ENCODE measurements around the gene NGEF.

NGEF gene

DNA sequence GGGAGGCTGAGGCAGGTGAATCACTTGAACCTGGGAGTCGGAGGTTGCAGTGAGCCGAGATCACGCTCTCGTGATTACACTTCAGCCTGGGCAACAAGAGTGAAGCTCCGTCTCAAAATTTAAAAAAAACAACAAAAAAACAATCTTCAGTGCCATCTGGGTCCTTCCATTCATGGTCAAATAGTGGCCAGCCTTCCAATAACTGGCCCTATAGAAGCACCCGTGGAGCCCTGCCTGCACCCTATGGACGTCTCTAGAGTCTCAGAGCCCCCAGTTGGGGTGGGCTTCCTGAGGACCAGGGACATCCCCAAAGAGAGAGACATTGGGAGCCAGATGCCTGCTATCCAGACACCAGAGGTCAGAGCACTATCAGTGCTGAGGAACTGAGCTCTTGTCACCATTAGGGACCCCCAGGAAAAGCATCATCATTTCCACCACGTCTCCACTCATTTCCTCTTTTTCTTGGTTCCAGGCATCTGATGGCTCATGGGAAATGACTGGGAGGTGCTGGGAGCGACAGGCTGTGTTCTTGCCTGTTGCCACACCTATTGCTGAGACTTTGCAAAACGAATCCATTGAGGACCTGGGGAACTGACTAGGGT, 28.8 kb upstream of the NGEF start:
- no peak for DNase-seq

DNA sequence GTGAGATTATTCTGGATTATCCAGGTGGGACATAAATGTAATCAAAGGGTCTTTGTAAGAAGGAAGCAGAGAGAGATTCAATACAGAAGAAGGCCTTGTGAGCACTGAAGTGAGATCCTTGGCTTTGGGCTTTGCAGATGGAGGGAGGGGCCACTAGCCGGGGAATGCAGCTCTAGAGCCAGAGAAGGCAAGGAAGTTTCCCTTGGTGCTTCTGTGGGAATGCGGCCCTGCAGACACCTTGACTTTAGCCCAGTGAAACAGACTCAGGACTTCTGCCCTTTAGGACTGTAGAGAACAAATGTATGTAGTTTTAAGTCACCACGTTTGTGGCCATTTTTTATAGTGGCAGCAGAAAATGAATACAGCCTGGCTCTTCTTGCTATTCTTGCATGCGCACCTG, 27.5 kb upstream of the NGEF start:
- DNase-seq: no peak

DNA sequence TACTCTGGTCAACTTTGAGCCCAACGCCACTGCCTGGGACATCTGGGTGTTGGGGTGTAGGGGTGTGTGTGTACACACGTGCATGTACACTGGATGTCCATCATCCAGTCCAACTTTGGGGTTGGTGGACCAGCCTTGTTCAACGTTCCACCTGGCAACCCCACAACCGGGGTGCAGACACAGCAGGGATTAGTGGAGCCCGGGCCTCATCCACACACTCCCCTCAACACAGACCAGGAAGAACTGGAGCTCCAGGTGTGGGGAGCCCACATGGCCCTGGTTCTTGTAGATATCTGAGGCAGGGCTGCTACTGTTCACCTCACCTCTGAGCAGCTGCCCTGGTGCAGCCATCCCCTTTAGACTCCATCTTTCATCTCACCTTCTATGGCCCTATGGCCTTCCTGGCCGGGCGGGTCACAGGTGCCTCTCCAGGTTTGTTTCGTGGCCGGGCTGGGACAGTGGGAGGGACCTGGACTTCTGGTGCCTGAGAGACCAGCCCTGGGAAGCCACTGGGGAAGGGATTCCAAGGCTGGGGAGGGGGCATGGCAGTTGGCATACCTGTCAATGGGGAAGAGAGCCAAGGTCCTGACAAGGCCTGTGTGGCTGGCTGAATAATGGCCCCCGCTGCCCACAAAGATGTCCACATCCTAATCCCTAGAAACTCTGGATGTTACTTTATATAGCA, 26.9 kb upstream of the NGEF start:
- no peak for DNase-seq

DNA sequence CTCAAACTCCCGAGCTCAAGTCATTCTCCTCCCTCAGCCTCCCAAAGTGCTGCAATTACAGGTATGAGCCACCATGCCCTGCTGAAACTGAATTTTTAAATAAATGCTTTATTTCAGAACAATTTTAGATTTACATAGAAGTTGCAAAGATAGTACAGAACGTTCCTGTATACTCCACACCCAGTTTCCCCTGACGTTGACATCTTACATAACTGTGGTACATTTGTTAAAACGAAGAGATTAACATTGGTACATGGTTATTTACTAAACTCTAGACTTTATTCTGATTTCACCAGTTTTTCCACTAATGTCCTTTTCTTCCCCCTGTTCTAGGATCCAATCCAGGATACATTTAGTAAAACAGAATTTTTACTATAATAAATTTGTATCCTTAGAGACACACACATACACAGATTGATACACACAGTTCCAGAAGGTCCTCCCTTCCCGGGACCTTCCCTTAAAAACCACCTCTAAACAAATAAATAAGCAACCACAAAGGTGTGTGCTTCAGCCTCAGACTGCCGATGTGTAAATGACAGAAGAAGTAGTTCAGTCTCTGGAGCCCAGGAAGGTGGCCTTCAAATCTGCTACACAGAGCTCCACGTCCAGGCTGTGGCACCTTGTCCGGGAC, 26.3 kb upstream of the NGEF start:
- no peak for DNase-seq

DNA sequence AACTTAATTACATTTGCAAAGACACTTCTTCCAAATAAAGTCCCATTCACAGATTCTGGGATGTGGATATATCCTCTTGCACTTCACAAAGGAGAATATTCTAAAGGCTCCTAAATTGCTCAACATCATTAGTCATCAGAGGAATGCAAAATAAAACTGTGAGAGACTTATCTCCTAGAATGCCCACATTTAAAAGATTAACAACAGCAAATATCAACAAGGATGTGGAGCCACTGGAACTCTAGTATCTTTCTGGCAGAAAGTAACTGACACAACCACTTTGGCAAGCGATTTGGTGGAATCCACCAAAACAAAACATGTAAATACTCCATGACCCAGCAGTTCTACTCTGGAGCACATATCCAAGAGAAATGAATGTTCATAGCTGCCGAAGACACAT, 24.0 kb upstream of the NGEF start:
- no peak for DNase-seq

DNA sequence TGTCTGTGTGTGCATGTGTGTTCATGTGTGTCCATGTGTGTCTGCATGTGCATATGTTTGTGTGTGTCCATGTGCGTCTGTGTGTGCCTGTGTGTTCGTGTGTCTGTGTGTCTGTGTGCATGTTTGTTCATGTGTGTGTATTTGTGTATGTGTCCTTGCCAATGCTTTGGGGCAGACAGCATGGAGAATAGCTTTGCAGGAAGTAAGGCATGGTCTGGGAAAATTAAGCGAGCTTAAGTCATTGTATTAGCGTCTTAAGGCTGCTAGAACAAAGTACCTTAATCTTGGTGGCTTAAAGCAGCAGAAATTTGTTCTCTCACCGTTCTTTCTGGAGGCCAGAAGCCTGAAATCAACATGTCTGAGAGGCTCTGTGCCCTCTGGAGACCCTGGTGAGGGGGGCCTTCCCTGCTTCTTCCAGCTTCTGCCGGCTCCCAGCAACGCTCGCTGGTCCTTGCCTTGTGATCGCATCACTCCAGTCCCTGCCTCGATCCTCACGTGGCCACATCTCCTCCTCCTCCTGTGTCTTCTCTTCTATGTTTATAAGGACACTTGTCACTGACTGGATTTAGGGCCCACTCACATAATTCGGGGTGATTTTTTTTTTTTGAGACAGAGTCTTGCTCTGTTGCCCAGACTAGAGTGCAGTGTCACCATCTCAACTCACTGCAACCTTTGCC, 23.2 kb upstream of the NGEF start:
- no peak for DNase-seq

DNA sequence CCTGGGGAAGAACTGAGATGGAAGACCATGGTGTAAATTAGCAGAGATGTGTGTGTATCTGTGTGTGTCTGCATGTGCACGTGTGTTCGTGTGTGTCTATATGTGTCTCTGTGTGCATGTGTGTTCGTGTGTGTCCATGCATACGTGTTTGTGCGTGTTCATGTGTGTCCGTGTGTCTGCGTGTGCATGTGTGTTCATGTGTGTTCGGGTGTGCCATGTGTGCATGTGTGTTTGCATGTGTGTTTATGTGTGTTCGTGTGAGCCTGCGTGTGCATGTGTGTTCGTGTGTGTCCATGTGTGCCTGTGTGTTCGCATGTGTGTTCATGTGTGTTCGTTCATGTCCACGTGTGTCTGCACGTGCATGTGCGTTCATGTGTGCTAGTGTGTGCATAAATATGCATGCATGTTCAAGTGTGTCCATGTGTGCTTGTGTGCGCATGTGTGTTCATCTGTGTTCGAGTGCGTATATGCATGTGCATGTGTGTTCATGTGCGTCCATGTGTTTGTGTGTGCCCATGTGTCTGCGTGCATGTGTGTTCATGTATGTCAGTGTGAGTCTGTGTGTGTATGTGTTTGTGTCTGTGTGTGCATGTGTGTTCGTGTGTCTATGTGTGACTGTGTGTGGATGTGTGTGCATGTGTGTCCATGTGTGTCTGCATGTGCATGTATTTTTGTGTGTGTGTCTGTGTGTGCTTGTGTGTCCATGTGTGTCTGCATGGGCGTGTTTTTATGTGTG, 22.5 kb upstream of the NGEF start:
- no peak for DNase-seq

DNA sequence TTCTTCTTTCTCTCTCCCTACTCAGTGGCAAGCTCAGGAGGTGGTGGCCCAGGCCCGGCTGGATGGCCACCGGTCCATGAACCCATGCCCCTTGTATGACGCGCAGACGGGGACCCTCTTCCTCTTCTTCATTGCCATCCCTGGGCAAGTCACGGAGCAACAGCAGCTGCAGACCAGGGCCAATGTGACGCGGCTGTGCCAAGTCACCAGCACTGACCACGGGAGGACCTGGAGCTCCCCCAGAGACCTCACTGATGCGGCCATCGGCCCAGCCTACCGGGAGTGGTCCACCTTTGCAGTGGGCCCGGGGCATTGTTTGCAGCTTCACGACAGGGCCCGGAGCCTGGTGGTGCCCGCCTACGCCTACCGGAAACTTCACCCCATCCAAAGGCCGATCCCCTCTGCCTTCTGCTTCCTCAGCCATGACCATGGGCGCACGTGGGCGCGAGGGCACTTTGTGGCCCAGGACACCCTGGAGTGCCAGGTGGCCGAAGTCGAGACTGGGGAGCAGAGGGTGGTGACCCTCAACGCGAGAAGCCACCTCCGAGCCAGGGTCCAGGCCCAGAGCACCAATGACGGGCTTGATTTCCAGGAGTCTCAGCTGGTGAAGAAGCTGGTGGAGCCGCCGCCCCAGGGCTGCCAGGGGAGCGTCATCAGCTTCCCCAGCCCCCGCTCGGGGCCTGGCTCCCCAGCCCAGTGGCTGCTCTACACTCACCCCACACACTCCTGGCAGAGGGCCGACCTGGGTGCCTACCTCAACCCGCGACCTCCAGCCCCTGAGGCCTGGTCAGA, 21.2 kb upstream of the NGEF start:
- DNase-seq: no peak

DNA sequence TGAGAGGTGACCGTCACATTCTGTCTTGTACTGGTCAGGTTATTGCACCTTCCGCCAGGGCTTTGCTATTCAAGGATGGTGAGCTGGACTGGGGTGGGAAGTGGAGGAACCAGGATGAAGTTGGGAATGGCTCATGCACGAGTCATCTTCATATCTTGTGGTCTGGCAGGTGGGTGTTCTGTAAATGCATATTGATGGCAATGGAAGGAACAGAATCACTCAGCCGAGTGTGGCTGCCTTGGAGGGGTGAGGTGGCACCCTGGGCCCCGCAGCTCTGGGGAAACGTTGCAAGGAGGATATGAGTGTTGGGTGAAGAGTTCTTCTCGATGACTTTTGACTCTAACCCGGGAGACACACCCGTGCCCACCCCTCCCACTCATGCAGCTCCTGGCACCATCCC, 20.6 kb upstream of the NGEF start:
- DNase-seq: no peak

DNA sequence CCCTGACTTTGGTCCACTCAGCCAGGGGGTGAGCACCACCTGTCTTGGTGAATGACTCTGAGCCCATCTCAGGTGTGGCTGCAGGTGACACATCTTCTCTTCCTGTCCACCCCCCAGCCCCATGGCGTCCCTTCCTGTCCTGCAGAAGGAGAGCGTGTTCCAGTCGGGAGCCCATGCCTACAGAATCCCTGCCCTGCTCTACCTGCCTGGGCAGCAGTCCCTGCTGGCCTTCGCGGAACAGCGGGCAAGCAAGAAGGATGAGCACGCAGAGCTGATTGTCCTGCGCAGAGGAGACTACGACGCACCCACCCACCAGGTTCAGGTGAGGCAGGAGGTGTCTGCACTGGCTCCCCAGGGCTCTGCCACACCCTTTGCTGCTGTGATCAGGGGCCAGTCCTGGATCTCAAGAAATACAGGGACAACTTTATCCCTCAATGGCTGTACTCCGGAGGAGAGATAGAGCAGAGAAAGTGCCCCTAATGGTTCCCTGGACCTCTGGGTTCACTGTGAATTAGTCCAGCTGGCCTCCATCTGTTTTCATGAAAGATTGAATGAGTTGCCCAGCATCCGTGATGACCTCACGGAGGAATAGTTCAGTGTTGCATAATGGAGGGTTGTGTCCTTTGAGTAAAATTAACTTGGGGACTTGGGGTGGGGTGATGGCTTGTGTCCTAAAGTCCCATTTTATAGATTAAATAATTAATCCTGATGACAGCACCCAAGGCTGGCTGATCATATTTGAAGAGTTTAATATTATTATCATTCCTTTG, 19.7 kb upstream of the NGEF start, which contains the start of gene NEU2:
NEU2 (plus strand) TSS at position 122 of the 770 bp plus-strand sequence; CDS start at position 122, 0 bp downstream.
- DNase-seq: no peak

DNA sequence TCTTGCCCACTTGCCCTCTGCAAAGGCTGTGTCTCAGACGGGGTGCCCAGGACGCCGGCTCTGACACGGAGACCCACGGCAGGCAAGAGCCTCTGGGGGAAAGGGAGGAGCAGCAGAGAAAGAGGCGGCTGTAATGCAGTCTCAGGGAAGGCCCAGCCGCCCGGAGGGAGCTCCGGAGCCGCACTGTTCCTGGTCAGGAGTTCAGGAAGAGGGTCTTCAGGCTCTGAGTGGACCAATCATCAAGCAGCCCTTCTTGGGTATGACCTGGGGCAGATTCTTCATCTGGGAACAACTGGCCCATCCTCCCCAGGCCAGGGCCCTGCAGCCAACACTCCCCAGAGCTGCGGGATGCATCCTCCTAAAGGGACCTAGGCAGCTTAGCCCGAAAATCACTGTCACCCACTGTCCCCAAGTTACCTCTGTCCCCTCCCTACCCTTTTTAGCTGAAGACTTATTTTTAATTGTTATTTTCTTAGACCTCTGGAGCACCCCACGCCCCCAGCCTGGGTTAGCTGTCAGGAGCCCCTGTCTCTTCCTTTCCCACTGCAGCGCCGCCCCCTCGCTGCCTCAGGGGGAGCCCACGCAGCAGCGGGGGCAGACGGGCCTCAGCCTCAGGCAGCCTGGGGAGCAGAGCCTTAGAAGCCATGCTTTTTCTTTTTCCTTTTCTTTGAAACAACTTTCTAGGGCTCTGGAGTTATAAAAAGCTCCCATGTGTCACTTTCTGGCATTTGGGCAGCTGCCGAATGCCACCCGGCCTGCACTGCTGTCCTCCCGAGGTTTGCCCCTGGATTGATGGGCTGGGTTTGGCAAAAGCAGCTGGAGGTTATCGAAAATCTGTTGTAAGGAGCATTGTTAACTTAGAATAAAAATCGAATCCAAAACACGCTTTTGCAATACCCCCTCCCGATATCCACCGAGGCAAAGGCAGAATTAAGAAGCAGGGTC, 18.8 kb upstream of the NGEF start:
- no peak for DNase-seq

DNA sequence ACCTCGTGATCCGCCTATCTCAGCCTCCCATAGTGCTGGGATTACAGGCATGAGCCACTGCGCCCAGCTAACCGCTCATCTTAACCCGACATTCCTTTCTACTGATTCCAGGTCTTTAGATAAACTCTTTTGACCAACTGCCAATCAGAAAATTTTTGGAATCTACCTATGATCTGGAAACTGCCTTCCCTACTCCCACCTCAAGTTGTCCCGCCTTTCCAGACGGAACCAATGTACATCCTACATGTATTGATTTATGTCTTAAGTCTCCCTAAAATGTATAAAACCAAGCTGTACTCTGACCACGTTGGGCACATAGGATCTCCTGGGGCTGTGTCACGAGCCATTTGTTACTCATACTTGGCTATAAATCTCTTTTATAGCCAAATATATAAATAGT, 16.3 kb upstream of the NGEF start:
- DNase-seq: no peak

DNA sequence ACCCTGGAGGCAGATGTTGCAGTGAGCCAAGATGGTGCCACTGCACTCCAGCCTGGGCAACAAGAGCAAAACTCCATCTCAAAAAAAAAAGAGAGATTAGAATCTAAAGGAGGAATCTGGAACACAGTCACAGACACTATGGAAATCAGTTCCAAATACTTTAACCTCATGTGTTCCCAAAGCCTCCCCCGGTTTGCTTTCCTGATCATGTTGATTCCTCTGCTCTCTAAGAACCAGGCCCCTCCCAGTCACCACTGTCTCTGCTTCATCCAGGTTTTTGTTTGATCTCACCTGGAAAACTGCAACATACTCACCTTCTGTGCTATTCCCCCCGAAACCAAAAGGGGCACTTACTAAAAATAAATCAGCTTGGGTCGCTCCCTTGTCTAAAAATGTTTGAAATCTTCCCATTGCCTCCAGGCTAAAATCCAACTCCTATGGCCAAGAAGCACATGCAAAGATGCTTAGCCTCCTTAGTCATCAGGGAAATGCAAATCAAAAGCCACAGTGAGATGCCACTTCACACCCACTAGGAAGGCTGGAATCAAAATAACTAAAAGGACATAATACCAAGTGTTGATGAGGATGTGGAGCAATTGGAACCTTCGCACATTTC, 13.2 kb upstream of the NGEF start:
- DNase-seq: no peak

DNA sequence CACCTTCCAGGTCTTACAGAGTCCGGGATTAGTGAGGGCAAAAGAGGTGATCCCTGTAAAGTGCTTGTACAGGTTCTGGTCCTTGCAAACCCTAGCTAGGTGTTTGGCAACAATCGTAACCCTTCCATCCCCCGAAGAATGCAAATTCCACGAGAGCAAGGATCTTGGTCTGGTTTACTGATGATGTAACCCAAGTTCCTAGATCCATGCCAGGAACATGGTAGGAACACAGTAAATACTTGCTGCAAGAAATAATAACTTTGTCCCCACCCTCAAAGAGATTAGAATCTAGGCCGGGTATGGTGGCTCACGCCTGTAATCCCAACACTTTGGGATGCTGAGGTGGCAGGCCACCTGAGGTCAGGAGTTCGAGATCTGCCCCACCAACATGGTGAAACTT, 12.7 kb upstream of the NGEF start:
- DNase-seq: no peak

DNA sequence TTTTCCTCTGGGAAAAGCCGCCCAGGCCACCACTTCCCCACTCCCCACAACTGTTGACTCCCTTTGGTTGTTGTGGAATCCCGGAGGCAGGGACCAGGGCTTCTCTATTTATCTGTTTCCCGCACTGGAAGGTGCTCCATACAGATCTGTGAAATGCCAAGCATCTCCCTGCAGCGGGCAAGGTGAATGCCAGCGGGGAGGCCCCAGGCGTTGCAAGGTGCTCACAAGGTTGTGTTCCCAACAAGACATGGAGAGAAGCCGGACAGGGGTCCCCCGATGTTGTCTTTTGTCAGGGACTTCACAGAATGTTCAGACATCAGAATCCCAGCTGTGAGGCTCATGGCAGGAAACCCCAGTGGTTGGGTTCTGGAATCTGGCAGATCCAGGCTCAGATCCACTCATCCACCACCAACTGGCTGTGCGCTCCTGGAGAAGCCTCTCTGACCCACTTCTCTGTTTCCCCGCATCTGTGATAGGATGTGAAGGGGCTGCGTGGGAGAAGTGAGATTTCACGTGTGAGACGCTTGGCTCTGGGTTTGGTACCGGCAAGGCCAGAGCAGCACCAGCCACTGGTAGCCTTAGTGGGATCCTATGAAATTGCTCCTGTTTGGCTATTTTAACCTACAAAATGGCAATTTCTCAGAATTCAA, 10.8 kb upstream of the NGEF start:
- DNase-seq: no peak

DNA sequence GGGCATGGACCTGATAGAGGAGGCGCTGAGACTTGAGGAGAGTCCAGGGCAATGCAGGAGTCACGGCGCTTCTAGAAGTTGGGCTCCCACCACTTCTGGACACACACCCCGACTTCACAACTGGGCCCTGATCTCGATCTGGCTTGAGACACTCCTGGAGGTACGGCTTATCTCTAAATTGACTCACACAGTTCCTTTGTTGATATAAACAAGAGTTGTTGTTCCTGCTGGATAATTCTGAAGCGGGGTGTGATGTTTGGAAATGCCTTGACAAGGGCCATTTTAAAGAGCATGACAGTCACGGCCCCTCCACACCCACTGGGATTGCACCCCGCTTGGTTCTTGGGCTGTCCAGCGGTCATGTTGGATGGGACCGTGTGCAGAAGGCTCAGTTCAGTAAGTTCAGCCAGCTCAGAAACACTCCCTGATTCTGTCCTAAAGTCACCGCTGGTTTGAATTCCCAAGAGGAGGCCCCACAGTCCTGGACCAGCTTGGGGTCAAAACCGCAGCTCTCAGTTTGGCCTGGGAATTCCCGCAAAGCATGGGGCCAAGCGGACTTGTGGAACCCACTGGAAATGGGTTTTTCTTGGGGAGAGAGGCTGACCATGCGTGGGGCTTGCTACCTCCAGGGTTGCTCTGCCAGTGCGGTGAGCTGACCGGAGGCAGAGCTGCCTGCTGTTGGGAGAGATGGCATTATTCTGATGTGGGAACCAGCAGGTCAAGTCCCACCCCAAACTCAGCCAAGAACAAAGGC, 10.1 kb upstream of the NGEF start:
- no peak for DNase-seq

DNA sequence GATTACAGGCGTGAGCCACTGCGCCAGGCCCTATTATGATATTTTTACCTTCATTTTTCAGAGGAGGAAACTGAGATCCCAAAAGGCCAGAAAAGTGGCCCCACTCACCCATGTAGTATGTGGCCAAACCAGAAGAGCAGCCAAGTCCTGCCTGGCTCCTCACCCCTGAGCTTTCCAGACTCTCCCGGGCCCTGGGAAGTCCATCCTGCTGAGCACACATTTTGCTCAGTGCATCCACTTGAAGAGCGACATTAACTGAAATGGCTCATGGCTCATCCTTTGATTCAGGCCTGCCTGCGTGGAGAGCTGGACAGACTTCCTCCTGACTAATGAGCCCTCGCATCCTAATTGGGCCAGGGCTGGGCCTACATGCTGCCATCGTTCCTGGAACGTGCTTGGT, 9.5 kb upstream of the NGEF start:
- no peak for DNase-seq

DNA sequence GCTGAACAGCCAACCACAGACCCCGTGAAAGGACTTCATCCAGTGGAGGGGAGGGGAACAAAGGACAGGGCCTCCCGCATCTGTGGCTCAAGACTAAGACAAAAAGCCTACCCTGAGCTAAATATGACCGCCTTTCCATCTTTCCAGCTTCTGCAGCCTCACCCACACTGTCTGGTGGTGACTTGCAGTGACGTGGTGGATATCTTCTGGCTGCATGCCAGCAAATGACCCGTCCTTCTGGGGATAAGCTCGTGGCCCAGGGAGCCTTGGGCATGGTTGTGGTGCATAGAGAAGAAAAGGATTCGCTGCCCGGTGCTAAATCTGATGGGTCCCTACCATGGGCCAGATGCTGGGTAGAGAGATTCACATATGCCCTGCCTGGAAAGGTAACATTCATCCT, 8.7 kb upstream of the NGEF start:
- no peak for DNase-seq

DNA sequence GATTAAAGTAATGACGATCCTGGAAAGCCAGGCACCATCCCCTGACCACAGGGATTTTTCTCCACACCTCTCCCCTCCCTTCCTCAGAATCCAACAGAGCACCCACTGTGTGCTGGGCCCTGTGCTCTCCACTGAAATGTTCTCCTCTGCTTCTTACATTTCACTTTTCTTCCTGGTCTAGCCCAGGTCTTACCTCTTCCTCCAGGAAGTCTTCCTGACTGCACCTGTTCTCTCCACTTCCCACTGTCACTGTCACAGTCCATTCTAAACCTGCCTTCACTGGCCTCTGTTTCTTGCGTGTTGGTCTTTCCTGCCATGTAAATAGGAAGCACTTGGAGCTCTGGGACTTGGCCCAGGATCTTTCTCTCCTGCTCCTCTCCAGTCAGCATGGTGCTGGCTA, 7.4 kb upstream of the NGEF start:
- no peak for DNase-seq
